Type B pancreatic cell (in vitro differentiated cells): ENCODE data around the gene TMEM250. TPM values are rescaled to one million over a fixed set of nuclear protein-coding genes. Genes with fewer than 3 reads are reported as not detected.
A peak's percentile ranks its signal among the peaks of the same experiment; 100 is the strongest.

Source experiments
- DNase-seq: peaks from one replicate; pipeline ENCODE4 v3.0.0; 2021; ENCODE audit warnings: mixed read lengths; ENCODE audit not compliant: unreplicated experiment; ENCODE audit errors: extremely low spot score
- H3K27ac Mint-ChIP-seq: 2 replicates; pipeline ENCODE4 v1.8.0; 2021; ENCODE audit warnings: mild to moderate bottlenecking, mixed read lengths
- H3K27me3 Mint-ChIP-seq: 2 replicates; pipeline ENCODE4 v1.8.0; 2021; ENCODE audit warnings: mixed read lengths
- H3K36me3 Mint-ChIP-seq: 2 replicates; pipeline ENCODE4 v1.8.0; 2021; ENCODE audit warnings: mixed read lengths
- H3K4me1 Mint-ChIP-seq: one replicate; pipeline ENCODE4 v1.8.0; 2021; ENCODE audit warnings: mixed read lengths; ENCODE audit not compliant: unreplicated experiment
- H3K4me3 Mint-ChIP-seq: 2 replicates; pipeline ENCODE4 v1.8.0; 2021; ENCODE audit warnings: mild to moderate bottlenecking, mixed read lengths
- H3K9me3 Mint-ChIP-seq: 2 replicates; pipeline ENCODE4 v1.8.0; 2021; ENCODE audit warnings: mixed read lengths
- total RNA-seq: library from RNA; stranded (reverse); gene quantifications from 2 replicates; pipeline ENCODE4 v1.2.1, GENCODE V29; 2021; ENCODE audit warnings: low replicate concordance
- TF ChIP-seq, protein P1 (sequence below): fragments of 200-600 bp; sonication (generic); conservative IDR thresholded peaks from 2 replicates; pipeline ENCODE4 v1.5.0; 2021; ENCODE audit warnings: antibody characterized with exemption, mild to moderate bottlenecking

TMEM250 gene
- total RNA-seq, 1 donor from 2014 or later = 37.9 TPM

DNA sequence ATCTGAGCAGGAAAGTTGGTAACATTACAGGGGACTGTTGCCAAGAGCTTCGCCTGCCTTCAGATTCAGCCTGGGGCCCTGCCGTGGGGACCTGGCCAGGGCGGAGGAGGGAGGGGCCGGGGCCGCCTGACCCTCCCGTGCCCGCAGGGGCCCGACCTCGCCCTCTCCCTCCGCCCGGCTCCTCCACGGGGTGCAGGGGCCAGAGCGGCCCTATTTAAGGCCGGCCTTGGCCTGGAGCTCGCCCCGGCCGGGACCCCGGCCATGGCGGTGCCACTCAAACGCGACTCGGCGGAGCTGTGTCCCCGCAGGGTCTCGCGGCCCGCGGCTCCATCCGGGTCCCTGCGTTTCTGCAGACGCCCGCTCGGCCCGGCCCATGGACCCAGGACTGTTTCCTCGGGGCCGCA is 757 bp downstream of the TMEM250 start:
- Mint-ChIP-seq H3K4me1 (peaks cover 6% of the 10 kb centered on the region), H3K9me3 (no peaks in the 10 kb centered on the region), H3K27ac (peak overlapping the region; percentile 67), H3K27me3 (no peaks in the 10 kb centered on the region), H3K36me3 (peaks cover 4% of the 10 kb centered on the region), H3K4me3 (peak overlapping the region; percentile 87)
- DNase-seq = no peak
- TF ChIP-seq, protein P1, sequence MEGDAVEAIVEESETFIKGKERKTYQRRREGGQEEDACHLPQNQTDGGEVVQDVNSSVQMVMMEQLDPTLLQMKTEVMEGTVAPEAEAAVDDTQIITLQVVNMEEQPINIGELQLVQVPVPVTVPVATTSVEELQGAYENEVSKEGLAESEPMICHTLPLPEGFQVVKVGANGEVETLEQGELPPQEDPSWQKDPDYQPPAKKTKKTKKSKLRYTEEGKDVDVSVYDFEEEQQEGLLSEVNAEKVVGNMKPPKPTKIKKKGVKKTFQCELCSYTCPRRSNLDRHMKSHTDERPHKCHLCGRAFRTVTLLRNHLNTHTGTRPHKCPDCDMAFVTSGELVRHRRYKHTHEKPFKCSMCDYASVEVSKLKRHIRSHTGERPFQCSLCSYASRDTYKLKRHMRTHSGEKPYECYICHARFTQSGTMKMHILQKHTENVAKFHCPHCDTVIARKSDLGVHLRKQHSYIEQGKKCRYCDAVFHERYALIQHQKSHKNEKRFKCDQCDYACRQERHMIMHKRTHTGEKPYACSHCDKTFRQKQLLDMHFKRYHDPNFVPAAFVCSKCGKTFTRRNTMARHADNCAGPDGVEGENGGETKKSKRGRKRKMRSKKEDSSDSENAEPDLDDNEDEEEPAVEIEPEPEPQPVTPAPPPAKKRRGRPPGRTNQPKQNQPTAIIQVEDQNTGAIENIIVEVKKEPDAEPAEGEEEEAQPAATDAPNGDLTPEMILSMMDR = no peak

DNA sequence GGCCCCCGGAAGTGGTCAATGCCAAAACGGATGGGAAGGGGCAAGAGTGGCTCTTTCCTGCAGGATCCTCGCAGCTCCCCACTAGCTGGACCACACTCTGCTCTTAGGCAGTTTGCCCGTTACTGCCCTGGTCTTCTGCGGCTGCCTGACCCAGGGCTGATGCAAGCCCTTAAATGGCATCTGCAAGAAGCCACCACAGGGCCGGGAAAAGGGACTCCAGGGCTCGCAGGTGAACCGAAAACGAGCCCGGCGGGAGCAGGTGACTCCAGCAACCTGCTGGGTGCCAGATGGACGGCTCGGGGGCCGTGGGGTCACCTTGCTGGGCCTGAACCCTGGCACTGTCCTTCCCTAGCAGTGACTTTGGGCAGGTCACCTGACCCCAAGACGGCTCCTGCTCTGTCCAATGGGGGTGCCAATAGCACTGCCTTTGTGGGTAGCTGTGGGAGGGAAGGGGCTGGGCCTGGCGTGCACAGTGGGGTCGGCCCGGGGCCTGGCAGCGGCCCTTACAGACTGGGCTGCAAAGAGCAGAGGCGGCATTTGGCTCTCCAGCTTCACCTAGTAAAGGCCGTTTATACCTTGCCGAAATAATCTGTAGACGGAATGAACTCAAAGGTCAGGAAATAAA is 1.3 kb downstream of the TMEM250 start:
- Mint-ChIP-seq H3K9me3 (no peaks in the 10 kb centered on the region), H3K27me3 (no peaks in the 10 kb centered on the region), H3K27ac (peak overlapping the region; percentile 67), H3K4me1 (peaks cover 6% of the 10 kb centered on the region), H3K36me3 (peaks cover 4% of the 10 kb centered on the region), H3K4me3 (peak overlapping the region; percentile 87)
- DNase-seq = no peak
- TF ChIP-seq, protein P1 = no peak

DNA sequence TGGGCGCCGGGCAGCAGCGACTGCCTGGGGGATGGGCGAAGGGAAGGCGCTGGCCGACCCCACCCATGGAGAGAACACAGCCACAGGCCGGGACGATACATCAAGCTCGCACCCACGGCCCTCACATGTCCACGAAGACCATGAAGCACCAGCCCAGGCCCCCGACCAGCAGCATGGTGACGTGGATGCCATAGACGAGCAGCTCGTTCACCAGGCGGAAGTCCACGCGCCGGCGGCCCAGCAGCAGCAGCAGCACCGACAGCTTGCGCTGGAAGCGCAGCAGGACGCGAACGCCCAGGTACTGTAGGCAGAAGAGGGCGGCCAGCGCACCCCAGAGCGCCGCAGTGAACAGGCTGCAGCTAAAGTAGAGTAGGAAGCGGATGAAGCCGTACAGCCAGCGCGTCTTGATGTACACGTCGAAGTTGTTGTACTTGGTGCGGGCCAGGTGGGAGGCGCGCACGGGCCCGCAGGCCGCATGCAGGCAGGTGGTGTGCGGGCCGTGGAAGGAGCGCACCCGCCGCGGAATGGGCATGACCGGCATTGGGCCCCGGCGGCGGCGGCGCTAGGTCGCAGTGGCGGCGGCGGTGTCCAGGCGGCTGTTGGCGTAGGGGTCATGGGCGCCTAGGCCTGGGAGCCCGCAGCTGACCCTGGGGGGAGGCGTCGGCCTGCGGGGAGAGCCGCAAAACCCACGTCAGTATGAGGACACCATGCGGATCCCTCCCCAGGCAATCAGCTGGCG is 2.1 kb downstream of the TMEM250 start:
- peak overlapping the region; percentile 63 for H3K4me3 Mint-ChIP-seq
- peaks cover 4% of the 10 kb centered on the region for H3K36me3 Mint-ChIP-seq
- DNase-seq = no peak
- H3K27me3 Mint-ChIP-seq = no peaks in the 10 kb centered on the region
- H3K4me1 Mint-ChIP-seq = peaks cover 6% of the 10 kb centered on the region
- TF ChIP-seq, protein P1 = no peak
- H3K27ac Mint-ChIP-seq = no peak overlapping the region
- H3K9me3 Mint-ChIP-seq = no peaks in the 10 kb centered on the region

DNA sequence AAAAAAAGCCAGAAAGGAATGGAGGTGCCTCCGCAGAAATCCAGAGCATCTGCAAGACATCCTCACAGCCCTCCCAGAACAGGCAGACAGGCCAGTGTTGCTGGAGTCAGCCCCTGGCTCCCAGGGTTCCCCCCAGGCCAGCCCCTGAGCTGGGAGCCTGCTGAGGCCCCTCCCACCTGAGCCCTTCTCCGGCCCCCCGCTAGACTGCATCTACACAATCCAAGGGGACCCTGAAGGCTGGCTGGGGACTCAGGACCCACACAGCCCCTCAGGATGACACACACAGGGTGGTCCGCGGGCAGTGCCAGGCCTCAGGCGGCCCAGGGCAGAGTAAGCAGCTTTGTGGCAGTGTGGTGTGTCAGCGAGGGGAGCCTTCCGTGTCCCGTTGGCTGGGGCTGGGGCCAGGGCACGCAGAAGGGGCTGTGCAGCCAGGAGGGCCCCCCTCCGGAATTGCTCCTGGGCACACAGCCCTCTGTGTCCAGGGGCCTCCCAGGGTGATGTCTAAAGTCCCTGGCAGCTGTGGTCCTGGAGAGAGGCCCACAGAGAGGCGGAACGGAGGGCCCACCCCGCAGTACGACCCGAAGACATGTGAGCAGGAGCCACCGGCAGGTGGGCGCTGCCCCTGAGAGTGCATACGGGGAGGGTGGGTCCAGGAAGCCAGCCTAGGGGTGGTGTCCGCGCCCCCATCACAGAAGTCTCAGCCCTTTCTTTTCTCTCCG is 2.9 kb downstream of the TMEM250 start:
- H3K9me3 Mint-ChIP-seq = no peaks in the 10 kb centered on the region
- no peaks in the 10 kb centered on the region for H3K27me3 Mint-ChIP-seq
- no peak overlapping the region for H3K4me3 Mint-ChIP-seq
- no peak overlapping the region for H3K27ac Mint-ChIP-seq
- peaks cover 4% of the 10 kb centered on the region for H3K36me3 Mint-ChIP-seq
- TF ChIP-seq, protein P1 = no peak
- H3K4me1 Mint-ChIP-seq = peaks cover 6% of the 10 kb centered on the region
- DNase-seq = no peak

DNA sequence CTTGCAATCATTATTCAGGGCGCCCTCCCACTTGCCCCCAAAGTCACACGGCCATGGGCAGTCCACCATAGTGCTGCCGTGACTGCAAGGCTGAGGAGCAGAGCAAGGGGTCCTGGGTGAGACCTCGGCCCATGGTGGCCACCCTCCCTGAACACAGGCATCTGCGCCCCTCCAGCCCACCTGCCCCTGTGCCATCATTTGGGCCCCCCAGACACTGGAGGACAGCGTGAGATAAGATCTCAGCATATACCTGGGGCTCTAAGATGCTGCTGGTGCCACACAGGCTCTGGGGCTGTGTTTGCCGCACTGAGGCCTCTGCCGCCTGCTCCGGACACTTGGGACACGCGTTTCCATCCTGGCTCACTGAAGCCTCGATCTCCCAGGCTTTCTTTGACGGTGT is 3.5 kb downstream of the TMEM250 start:
- no peaks in the 10 kb centered on the region for H3K27me3 Mint-ChIP-seq
- DNase-seq = no peak
- peaks cover 4% of the 10 kb centered on the region for H3K36me3 Mint-ChIP-seq
- H3K9me3 Mint-ChIP-seq = no peaks in the 10 kb centered on the region
- TF ChIP-seq, protein P1 = no peak
- H3K27ac Mint-ChIP-seq = no peak overlapping the region
- no peak overlapping the region for H3K4me3 Mint-ChIP-seq
- H3K4me1 Mint-ChIP-seq = peaks cover 6% of the 10 kb centered on the region
